HEK293T (cell line): ENCODE data around the gene CDH8.

ENCODE experiments used
- ARNT ChIP-seq: fragments of 450-650 bp; IDR thresholded peaks from 2 replicates; pipeline ENCODE4 v1.6.1; 2017; ENCODE audit warnings: mild to moderate bottlenecking
- BHLHE40 ChIP-seq: fragments of 450-650 bp; IDR thresholded peaks from 2 replicates; pipeline ENCODE4 v1.6.1; 2016; ENCODE audit warnings: mild to moderate bottlenecking, moderate library complexity, borderline replicate concordance
- ELF4 ChIP-seq: fragments of 450-650 bp; IDR thresholded peaks from 2 replicates; pipeline ENCODE4 v1.6.1; 2017; ENCODE audit warnings: antibody characterized with exemption
- FOXA1 ChIP-seq: fragments of 450-650 bp; IDR thresholded peaks from 2 replicates; pipeline ENCODE4 v1.6.1; 2016; ENCODE audit warnings: mild to moderate bottlenecking
- FOXK2 ChIP-seq: fragments of 450-650 bp; IDR thresholded peaks from 2 replicates; pipeline ENCODE4 v1.6.1; 2016; ENCODE audit warnings: mild to moderate bottlenecking
- FOXM1 ChIP-seq: fragments of 450-650 bp; IDR thresholded peaks from 2 replicates; pipeline ENCODE4 v1.6.1; 2017; ENCODE audit warnings: mild to moderate bottlenecking, borderline replicate concordance
- HDGF ChIP-seq: fragments of 450-650 bp; IDR thresholded peaks from 2 replicates; pipeline ENCODE4 v1.6.1; 2017; ENCODE audit warnings: antibody characterized with exemption, borderline replicate concordance
- LEF1 ChIP-seq: fragments of 450-650 bp; IDR thresholded peaks from 2 replicates; pipeline ENCODE4 v1.6.1; 2017; ENCODE audit warnings: mild to moderate bottlenecking, borderline replicate concordance
- SP1 ChIP-seq: fragments of 450-650 bp; IDR thresholded peaks from 2 replicates; pipeline ENCODE4 v1.6.1; 2017
- SUZ12 ChIP-seq: fragments of 450-650 bp; IDR thresholded peaks from 2 replicates; pipeline ENCODE4 v1.6.1; 2016; ENCODE audit warnings: mild to moderate bottlenecking
- TARDBP ChIP-seq: fragments of 450-650 bp; IDR thresholded peaks from 2 replicates; pipeline ENCODE4 v1.6.1; 2016
- ZNF384 ChIP-seq: fragments of 450-650 bp; IDR thresholded peaks from 2 replicates; pipeline ENCODE4 v1.6.1; 2016
- TF ChIP-seq, protein P1 (sequence below): fragments of 450-650 bp; IDR thresholded peaks from 2 replicates; pipeline ENCODE4 v1.6.1; 2016

DNA sequence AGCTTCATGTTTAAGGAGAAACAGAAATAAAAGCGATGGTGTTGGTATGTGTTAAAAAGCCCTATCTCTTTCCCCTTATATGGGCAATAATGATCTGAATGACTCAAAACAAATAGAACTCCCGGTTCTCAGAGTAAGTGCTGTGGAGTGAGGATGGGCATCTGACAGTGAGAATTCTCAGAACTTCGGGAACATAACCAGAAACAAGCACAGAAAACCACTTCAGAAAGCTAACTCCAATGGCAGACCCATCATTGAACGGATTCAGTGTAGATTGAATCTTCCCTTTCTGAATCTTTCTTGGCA lies 67.2 kb downstream of the CDH8 start:
- TF ChIP-seq TARDBP (no peak), HDGF (no peak), FOXM1 (no peak), FOXA1 (no peak), SP1 (no peak), ZNF384 (no peak), SUZ12 (no peak), BHLHE40 (no peak), ARNT (no peak), LEF1 (no peak), FOXK2 (no peak), ELF4 (no peak)
- TF ChIP-seq, protein P1, sequence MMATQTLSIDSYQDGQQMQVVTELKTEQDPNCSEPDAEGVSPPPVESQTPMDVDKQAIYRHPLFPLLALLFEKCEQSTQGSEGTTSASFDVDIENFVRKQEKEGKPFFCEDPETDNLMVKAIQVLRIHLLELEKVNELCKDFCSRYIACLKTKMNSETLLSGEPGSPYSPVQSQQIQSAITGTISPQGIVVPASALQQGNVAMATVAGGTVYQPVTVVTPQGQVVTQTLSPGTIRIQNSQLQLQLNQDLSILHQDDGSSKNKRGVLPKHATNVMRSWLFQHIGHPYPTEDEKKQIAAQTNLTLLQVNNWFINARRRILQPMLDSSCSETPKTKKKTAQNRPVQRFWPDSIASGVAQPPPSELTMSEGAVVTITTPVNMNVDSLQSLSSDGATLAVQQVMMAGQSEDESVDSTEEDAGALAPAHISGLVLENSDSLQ = no peak
